Adipose tissue (tissue), 3 donors: ENCODE results near the gene PRRC1. TPM values are rescaled to one million over a fixed set of nuclear protein-coding genes. Genes with fewer than 3 reads are reported as not detected.

Source experiments
- H3K27ac ChIP-seq: one replicate; pipeline ENCODE4 v1.5.1; 2013; ENCODE audit warnings: low read depth, low read length
- WGBS, 3 donors: extraction: QIAGEN DNeasy Blood & Tissue Kit; methylation state at CpG; one replicate each; pipeline ENCODE4 v1.1.7; 2013; 5-methylcytosine and 5-hydroxymethylcytosine counted together
- polyA plus RNA-seq, 3 donors: library from polyadenylated mRNA; stranded (reverse); fragments of 200-250 nt; gene quantifications; one replicate each; pipeline ENCODE4 v1.2.3, GENCODE V29; 2013
- donor health status: healthy with polysubstance abuse.
- donor health status: Bipolar disorder and iron deficiency.
- donor health status: healthy.

Gene PRRC1
- 10 to 100 TPM; 14.8 to 18.3 (median 17.4) TPM for polyA plus RNA-seq

DNA sequence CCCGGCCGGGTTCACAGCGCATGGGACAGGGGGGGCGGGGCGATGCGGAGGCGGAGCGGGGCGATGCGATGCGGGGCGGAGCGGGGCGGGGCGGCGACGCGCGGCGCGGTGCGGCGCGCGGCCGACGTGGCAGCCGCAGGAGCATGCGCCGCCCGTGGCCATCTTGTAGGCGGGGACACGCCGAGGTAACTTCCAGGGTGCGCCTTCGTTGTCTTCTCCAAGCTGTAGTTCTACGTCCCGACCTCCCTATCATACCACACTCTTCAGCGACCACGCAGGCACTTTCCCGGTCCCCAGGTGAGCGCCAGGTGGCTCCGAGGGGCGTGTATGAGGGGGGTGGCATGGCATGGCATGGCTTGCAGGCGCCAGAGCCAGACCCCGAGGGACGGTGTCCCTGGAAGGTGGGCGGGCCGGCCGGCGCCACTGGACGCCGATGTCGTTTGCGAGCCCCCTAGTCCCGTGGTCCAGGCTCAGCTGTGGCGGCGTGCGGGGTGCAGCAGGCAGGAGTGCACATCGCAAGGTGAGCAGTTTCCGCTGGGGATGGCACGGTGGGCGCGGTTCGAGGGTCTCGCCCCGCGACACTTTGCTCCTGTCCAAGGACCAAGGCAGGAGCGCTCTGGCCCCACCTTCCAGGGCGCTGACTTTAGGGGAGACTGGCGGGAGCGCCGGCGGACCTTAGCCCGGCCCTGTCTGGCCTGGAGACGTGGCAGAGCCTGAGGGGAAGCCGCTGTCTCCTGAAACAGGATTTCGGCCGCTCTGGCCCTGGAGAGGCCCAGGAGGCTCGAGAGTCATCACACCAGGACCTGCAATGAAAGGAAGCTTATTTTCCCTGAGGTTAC, at the start of gene PRRC1:
TSS of gene PRRC1 (plus strand) at position 161 of the 839 bp plus-strand sequence. CDS start 5,840 bp downstream, outside the sequence.
- 0 to 1% (median 1%) methylated on average over 65 to 80 of the region's 80 CpGs for WGBS, 3 donors
- H3K27ac ChIP-seq = no peak within 1 kb of the TSS

GRCh38 chr5:127471211-127471610, 46.2 kb upstream of the PRRC1 start:
- no peak overlapping the region for H3K27ac ChIP-seq
- WGBS, 3 donors = 41 to 59% (median 47%) methylated on average over 2 of the region's 2 CpGs

GRCh38 chr5:127472700-127473099, 44.7 kb upstream of the PRRC1 start:
- WGBS, 3 donors = 94 to 96% (median 95%) methylated on average over 3 of the region's 3 CpGs
- no peak overlapping the region for H3K27ac ChIP-seq

GRCh38 chr5:127486471-127486870, 31.0 kb upstream of the PRRC1 start:
- no peak overlapping the region for H3K27ac ChIP-seq
- 81 to 89% (median 82%) methylated on average over 4 of the region's 4 CpGs for WGBS, 3 donors

DNA sequence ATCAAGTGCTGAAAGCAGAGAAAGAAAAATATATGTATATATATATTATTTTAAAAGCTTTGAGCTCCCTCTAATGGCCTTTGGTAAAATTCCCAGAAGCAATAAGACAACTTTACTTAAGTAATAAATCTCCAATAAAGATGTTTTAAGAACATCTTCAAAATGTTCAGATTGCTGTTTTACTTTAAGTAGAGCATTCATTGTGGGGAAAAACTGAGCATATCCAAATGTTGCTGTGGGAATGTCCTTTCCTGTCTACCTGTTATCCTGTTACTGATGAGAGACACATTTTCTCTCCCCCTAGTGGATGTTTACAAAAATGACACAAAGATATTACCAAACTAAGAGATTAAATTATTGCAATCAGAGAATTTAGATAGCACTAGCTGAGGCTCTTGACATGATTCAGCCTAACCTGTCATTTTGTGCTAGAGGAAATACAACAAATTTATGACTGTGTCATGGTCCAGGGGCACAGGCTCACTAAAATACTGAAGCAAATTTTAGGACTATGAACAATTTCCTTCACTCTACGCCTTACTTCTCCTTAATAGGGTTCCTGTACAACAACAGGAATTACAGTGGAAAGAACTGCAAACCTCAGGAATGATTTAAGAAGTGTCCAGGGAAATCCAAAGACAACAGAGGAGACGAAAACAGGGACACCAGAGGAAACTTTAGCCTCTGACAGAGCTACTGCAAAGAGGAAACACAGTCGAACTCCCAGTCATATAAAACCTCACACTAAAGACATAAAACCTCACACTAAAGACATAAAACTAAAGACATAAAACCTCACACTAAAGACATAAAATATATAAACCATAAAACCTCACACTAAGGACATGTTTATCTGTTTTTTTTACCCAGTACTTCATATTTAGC, 24.3 kb upstream of the PRRC1 start:
- no peak overlapping the region for H3K27ac ChIP-seq
- 63 to 70% (median 67%) methylated on average over 3 of the region's 3 CpGs for WGBS, 3 donors

- no peak overlapping the region for H3K27ac ChIP-seq
- WGBS, 3 donors = 71 to 86% (median 76%) methylated on average over 1 of the region's 1 CpG
These were observed 18.9 kb upstream of the PRRC1 start for GRCh38 chr5:127498548-127498947.

GRCh38 chr5:127505905-127506304, 11.5 kb upstream of the PRRC1 start:
- H3K27ac ChIP-seq = no peak overlapping the region
- WGBS, 3 donors = 83 to 93% (median 92%) methylated on average over 2 of the region's 2 CpGs

DNA sequence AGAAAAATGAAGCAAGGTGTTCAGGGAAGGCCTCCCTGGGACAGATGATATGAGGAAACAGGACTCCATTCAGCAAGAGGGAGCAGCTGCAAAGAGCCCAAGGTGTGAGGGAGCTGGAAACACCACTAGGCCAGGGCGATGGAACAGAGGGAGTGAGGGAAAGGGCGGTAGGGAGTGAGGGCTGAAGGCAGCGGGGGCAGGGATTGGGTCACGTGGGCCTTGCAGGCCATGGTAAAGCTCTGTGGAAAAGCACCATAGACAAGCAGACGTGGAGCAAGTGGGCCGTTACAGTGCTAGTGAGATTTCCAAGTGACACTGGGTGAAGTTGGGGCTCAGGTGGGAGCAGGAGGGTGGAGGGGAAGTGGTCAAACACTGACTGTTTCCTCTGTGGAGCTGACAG, 10.8 kb upstream of the PRRC1 start:
- 76 to 92% (median 82%) methylated on average over 6 of the region's 6 CpGs for WGBS, 3 donors

DNA sequence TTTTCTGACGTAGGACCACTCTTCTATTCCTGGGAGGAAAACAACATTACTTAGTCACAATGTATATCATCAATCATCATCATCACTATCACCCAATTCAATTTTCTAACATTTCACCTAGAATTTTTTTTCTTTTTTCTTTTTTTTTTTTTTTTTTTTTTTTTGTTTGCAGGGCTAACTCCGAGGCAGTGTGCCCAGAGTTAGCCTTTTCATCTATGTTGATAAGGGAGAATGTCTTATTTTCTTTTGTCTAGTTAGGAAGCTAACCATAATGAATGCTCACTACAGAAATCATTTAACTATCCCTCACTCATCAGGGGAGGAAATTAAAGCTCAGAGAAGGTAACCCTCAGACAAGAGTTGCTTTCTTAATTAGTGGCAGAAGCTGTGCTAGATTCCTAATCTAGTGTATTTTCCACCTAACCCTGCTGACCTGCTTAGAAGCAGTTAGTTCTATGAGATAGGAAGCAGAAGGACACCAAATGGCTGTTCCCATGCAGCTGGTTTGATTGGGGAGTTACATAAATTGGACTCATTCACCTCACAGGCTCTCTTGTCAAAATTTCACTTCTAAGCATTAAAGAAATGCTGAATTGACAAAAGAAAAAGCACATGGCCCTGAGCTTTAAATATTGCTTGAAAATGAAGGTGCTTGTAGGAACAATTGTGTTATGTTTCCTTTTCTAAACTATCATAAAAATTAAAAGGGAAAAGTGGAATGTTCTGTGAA, 8.6 kb upstream of the PRRC1 start:
- H3K27ac ChIP-seq = no peak overlapping the region
- 25 to 81% (median 78%) methylated on average over 2 of the region's 2 CpGs for WGBS, 3 donors

More for the DNA sequence above, 10.8 kb upstream of the PRRC1 start:
- H3K27ac ChIP-seq = no peak overlapping the region

GRCh38 chr5:127513408-127513970, 4.0 kb upstream of the PRRC1 start:
- WGBS, 3 donors = 22 to 33% (median 31%) methylated on average over 3 of the region's 3 CpGs
- no peak overlapping the region for H3K27ac ChIP-seq

- WGBS, 3 donors = 85 to 100% (median 97%) methylated on average over 1 of the region's 1 CpG
These were observed 2.6 kb upstream of the PRRC1 start for GRCh38 chr5:127514816-127515215.

DNA sequence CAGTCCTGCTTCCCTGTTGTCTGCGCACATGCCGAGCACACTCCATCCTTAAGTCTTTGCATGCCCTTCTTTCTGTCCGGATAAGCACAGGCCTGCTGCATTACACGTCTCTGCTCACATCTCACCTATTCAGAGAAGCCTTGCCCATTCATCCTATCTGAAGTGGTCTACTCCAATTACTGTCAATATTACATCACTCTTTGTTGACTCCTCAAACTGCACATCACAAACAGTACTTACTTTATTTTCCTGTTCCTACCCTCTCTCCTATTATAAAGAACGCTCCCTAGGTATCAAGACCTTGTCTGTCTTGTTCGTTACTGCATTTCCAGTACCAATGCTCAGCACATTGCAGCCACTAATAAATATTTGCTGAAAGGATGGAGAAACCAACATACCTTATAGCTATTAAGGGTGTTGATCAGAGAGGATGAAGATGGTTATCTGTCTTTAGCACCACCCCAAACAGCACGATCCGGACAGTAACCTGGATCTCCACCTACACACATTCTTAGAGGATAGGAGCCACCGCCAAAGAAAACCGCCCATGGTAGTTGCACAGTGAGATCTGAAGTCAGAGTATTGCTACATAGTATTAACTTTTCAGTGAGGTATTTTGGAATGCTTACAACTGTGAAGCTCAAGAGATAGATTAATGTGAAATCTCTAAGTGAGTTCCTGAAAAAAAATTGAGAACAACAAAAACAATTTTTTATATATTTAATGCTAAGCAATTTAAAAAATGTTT, 1.6 kb upstream of the PRRC1 start:
- no peak overlapping the region for H3K27ac ChIP-seq
- 90 to 94% (median 92%) methylated on average over 10 of the region's 10 CpGs for WGBS, 3 donors

More at GRCh38 chr5:127514816-127515215, 2.6 kb upstream of the PRRC1 start:
- H3K27ac ChIP-seq = no peak overlapping the region

DNA sequence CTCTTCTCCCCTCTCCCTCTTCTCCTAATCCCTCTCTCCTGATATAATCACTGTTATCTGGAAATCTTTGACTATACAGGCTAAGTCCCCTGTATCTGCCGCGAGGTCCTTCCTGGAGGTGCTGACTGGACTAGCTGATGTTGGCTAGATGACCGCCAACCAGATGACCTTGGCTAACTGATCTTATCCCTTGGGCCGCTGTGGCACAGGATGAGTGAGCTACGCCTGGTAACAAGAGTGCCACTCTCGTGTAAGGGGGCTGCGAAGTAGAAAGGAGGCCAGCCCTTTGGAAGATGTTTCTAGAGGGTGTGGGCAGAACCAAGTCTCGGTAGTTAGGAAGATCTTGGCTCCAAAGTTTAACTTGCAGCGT, 345 bp upstream of the PRRC1 start:
- WGBS, 3 donors = 3 to 10% (median 8%) methylated on average over 9 of the region's 9 CpGs
- H3K27ac ChIP-seq = no peak overlapping the region

GRCh38 chr5:127518319-127518621, 830 bp downstream of the PRRC1 start:
- no peak overlapping the region for H3K27ac ChIP-seq
- 4 to 11% (median 6%) methylated on average over 10 of the region's 10 CpGs for WGBS, 3 donors

GRCh38 chr5:127519527-127519926, 2.1 kb downstream of the PRRC1 start:
- 73 to 78% (median 76%) methylated on average over 4 of the region's 4 CpGs for WGBS, 3 donors
- no peak overlapping the region for H3K27ac ChIP-seq

DNA sequence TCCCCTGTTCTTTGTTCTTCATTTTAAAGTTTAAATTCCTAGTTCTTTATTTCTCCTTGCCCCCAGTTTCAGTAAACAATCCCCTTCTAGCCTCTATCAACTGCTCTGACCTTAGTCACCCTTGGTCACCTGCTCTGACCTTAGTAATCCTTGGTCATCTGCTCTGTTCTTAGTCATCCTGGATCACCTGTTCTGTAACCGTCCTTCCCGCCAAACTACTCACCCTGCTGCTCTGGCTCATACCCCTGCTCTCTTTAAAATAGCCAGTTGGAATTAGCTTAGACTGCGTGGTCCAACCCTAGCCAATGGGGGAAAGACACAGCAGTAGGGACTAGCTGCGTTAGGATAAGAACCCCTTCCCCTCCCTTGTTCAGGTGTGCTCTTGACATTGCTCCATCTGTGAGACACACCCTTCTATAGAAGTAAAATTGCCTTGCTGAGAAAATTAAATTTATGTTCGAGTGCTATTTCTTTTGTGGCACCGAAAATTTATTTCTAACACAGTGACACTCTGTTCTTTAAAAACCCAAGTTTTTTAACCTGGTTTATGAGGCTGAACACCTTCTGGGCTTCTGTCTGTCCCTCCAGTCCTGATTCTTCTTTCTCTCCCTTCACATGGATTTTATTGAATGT, 3.8 kb downstream of the PRRC1 start:
- 94 to 98% (median 95%) methylated on average over 6 of the region's 6 CpGs for WGBS, 3 donors
- no peak overlapping the region for H3K27ac ChIP-seq

DNA sequence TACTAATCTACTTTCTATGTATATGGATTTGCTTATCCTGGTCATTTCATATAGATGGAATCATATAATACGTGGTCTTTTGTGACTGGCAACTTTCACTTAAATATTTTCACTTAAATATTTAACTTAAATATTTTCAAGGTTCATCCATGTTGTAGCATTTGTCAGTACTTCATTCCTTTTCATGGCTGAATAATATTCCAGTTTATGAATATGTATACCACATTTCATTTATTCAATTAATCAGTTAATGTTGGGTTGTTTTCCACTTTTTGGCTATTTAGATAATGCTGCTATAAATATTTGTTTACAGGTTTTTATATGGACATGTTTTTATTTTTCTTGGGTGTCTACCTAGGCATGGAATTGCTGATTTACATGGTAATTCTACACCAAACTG, 7.7 kb downstream of the PRRC1 start:
- WGBS, 3 donors = 94 to 98% (median 96%) methylated on average over 1 of the region's 1 CpG
- H3K27ac ChIP-seq = no peak overlapping the region
